Measurements from ENCODE around the gene TNS1.
A peak's percentile ranks its signal among the peaks of the same experiment; 100 is the strongest.
"Not testable (repeated sequence)": the region's sequence is repeated elsewhere in the genome, so short reads cannot be mapped to it uniquely, and the experiment has no call there.

The TNS1 gene
- total RNA-seq: 0 to 0.23 (median 0.06) reads per million in 4 donors

- DNase-seq: no peak
Measured at GRCh38 chr2:218002845-218003180, at the start of gene TNS1. Gene TNS1, minus strand, starts transcription at chr2:218002995. Its CDS starts 123 bp downstream, at chr2:218002872.

- DNase-seq: no peak
Measured at GRCh38 chr2:218051903-218052302, 49.1 kb upstream of the TNS1 start.

- DNase-seq: no peak
Measured at GRCh38 chr2:218047536-218048225, 44.9 kb upstream of the TNS1 start.

- no peak for DNase-seq
Measured at GRCh38 chr2:218046238-218046637, 43.4 kb upstream of the TNS1 start.

GRCh38 chr2:218044599-218044998, 41.8 kb upstream of the TNS1 start:
- DNase-seq: not testable (repeated sequence)

GRCh38 chr2:218043701-218044109, 40.9 kb upstream of the TNS1 start:
- DNase-seq: no peak

GRCh38 chr2:218043100-218043499, 40.3 kb upstream of the TNS1 start:
- no peak for DNase-seq

- no peak for DNase-seq
Measured at GRCh38 chr2:218041302-218042168, 38.7 kb upstream of the TNS1 start.

- no peak for DNase-seq
Measured at GRCh38 chr2:218040883-218041282, 38.1 kb upstream of the TNS1 start.

- DNase-seq: no peak
Measured at GRCh38 chr2:218039171-218039570, 36.4 kb upstream of the TNS1 start.

GRCh38 chr2:218036371-218036770, 33.6 kb upstream of the TNS1 start:
- DNase-seq: no peak

- no peak for DNase-seq
Measured at GRCh38 chr2:218035463-218036100, 32.8 kb upstream of the TNS1 start.

- DNase-seq: peak in 4 of 5 donors; percentile 32 to 65 (median 56)
Measured at GRCh38 chr2:218034497-218035213, 31.9 kb upstream of the TNS1 start.

- no peak for DNase-seq
Measured at GRCh38 chr2:218033590-218034496, 31.0 kb upstream of the TNS1 start.

GRCh38 chr2:218033208-218033589, 30.4 kb upstream of the TNS1 start:
- no peak for DNase-seq

GRCh38 chr2:218032336-218033171, 29.8 kb upstream of the TNS1 start:
- DNase-seq: no peak

GRCh38 chr2:218031771-218032257, 29.0 kb upstream of the TNS1 start:
- no peak for DNase-seq

- DNase-seq: no peak
Measured at GRCh38 chr2:218031261-218031660, 28.5 kb upstream of the TNS1 start.

- no peak for DNase-seq
Measured at GRCh38 chr2:218030409-218031195, 27.8 kb upstream of the TNS1 start.

Data from T-helper 1 cell (primary cell).